Measurements from ENCODE around the gene GGT1. TPM values are rescaled to one million over a fixed set of nuclear protein-coding genes. Genes with fewer than 3 reads are reported as not detected.
"Not testable (repeated sequence)": the region's sequence is repeated elsewhere in the genome, so short reads cannot be mapped to it uniquely, and the experiment has no call there.

GGT1 gene
- total RNA-seq, 6 donors from 2014 or later, result 57.4 to 220 (median 117) TPM

DNA sequence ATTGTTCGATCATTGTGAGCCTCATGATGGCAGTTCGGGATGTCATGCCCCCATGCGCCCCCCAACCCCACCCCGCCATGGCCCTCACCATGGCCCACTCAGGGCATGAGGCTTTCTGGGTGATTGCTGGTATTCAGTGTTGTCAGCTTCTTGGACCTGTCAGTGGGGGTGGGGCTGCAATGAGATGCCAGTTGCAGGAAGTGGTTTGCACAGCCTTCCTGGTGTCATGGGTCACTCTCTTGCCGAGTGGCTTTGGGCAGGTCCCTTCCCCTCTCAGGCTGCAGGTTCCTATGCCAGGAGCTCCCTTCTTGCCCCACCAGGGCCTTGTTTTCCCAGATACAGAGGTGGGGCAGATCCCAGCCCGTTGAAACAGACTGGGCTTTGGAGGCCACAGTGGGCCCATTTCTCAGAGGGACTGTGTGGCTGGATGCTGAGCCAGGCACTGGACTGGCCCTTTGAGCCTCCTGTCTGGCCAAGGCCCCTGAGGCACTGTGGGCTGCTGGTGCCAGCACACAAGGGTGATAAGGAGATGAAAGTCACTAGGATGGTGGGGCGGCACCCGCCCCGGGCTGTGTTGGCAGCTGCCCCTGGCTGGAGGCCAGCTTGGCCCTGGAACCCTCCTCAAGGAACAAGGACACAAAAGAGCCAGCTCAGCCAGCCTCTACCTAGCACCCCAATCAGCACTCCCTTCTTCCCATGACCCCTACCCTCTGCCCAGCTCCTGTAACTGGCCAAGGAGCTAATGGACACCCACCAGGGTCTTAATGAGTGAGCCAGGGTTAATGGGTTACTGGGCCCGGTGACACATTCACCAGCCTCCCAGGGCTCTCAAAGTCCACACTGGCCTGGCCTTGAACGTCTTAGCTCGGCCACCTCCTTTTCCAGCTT, 1.5 kb upstream of the GGT1 start:
- ATAC-seq (ENCODE audit: low FRiP score in 2 of 2), result peak; percentile 3 to 77
- WGBS, 2 donors, result 81 to 88% methylated on average over 5 to 7 of the region's 12 CpGs
- peaks cover 9 to 26% (median 20%) of the 10 kb centered on the region in 4 donors for H3K4me1 ChIP-seq
- no peaks in the 10 kb centered on the region for H3K9me3 ChIP-seq
- TF ChIP-seq POLR2AphosphoS5 (IDR thresholded peaks at IDR 0.05), result no peak
- no peak for TF ChIP-seq EP300 (IDR thresholded peaks at IDR 0.05)
- TF ChIP-seq, protein P1, sequence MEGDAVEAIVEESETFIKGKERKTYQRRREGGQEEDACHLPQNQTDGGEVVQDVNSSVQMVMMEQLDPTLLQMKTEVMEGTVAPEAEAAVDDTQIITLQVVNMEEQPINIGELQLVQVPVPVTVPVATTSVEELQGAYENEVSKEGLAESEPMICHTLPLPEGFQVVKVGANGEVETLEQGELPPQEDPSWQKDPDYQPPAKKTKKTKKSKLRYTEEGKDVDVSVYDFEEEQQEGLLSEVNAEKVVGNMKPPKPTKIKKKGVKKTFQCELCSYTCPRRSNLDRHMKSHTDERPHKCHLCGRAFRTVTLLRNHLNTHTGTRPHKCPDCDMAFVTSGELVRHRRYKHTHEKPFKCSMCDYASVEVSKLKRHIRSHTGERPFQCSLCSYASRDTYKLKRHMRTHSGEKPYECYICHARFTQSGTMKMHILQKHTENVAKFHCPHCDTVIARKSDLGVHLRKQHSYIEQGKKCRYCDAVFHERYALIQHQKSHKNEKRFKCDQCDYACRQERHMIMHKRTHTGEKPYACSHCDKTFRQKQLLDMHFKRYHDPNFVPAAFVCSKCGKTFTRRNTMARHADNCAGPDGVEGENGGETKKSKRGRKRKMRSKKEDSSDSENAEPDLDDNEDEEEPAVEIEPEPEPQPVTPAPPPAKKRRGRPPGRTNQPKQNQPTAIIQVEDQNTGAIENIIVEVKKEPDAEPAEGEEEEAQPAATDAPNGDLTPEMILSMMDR (IDR thresholded peaks at IDR 0.05), result no peak
- no peak for TF ChIP-seq POLR2A (IDR thresholded peaks at IDR 0.05)
- no peaks in the 10 kb centered on the region for H3K27me3 ChIP-seq
- DNase-seq, result peak; percentile 87 to 92
- no peak overlapping the region for H3K4me3 ChIP-seq
- no peaks in the 10 kb centered on the region for H3K36me3 ChIP-seq
- H3K27ac ChIP-seq, result peak overlapping the region; percentile 40 to 70 (median 58)

DNA sequence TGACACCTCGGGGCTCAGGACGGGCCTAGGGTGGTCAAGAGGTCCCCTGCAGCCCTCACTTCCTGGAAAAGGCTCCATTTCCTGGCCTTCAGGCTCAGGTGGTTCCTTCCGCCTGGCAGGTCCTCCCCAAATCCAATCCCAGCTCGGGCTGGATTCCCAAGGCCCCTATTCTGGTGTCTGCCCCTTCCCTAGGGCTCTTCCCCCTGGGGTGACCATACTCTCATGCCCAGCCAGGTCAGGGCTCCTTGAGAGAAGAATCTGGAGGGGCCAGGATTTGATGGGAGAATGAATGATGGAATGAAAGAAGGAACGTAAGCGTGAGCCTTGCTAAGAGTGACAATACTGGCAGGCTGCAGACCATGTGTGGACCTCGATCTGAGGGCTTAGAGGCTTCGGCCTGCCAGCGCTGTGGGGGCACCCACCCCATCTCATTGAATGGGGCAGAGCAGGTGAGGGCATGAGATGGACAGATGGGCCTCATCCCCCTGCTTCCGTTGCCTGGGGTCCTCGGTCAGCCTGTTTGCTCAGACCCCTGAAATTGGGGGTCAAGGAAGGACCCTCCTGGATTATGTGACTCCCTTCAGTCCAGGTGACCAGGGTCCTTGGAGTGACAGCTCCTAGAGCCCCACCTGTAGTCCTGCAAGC, 766 bp upstream of the GGT1 start:
- H3K4me3 ChIP-seq; H3K36me3 ChIP-seq; DNase-seq; H3K9me3 ChIP-seq; H3K27me3 ChIP-seq; ATAC-seq (ENCODE audit: low FRiP score in 2 of 2): not testable (repeated sequence)
- Histone ChIP-seq H3K4me1 (peaks cover 9 to 26% (median 20%) of the 10 kb centered on the region in 4 donors), H3K27ac (peak overlapping the region; percentile 40 to 70 (median 58))
- 89% methylated on average over 11 of the region's 11 CpGs for WGBS, 2 donors

DNA sequence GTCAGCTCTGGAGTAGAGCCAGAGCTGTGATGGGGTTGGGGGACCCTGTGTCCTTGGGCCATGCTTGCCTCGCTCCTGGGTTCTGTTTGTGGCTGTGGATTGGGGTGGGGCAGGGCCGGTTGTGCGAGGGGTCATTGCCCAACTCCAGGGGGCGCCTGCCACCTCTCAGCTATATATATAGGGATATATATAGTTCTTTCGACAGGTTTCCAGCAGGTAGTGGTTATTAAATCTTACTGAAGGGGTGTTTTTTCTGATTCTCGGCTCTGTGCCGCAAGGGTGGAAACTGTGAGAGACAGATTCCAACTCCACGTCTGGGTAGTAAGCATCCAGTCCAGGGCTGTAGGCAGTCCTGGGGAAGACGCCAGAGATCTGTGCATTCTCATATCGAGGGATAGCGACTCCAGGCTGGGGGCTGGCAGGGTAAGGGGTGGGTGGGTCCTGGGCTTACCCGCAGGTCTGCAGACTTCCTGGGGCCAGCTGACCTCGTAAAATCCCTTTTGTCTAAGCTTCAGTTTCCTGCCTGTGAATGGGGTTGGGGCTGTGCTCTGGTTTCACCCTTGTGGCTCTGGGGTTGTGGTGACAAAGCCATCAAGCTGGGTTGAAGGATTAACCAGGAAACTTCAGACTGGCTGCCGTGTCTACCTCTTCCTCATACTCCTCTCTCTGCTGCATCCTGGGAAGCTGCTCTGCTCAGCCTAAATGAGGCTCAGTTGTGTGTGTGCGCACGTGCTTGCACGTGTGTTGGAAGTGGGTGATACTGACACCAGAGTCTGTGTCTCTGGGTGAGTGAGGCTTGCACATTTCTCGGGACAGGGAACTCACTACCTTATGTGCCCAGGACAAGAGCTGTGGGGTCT, 1.0 kb downstream of the GGT1 start:
- WGBS, 2 donors, result 22 to 47% methylated on average over 5 to 18 of the region's 18 CpGs
- H3K27me3 ChIP-seq, H3K9me3 ChIP-seq, H3K36me3 ChIP-seq, DNase-seq: not testable (repeated sequence)
- ATAC-seq (ENCODE audit: low FRiP score in 2 of 2), result peak in 1 of 2 donors; percentile 30
- Histone ChIP-seq H3K4me1 (peaks cover 9 to 26% (median 20%) of the 10 kb centered on the region in 4 donors), H3K4me3 (peak overlapping the region in 3 of 4 donors; percentile 25 to 41 (median 35)), H3K27ac (peak overlapping the region; percentile 2 to 63 (median 50))

DNA sequence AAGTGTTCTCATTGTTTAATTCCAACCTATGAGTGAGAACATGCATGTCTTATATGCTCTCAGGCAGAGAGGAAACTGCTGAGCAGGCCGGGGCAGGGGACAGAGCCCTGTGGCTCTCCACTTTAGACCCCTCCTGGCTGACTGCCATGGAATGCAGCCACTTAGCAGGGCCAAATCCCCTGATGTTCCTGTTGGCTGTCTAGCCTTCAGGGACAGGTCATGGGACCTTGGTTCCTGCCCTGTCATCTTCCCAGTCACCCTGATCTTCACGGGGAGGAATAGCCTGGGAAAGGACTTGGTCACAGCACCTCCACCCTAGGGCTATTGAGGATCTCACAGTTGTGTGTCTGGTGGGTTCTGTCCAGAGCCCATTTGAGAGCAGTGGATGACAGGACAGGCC, 3.3 kb downstream of the GGT1 start:
- 46 to 57% methylated on average over 1 to 2 of the region's 2 CpGs for WGBS, 2 donors
- ATAC-seq (ENCODE audit: low FRiP score in 2 of 2); H3K27ac ChIP-seq; H3K36me3 ChIP-seq; DNase-seq; H3K4me3 ChIP-seq; H3K27me3 ChIP-seq; H3K9me3 ChIP-seq: not testable (repeated sequence)
- H3K4me1 ChIP-seq, result peaks cover 5 to 20% (median 16%) of the 10 kb centered on the region in 4 donors

DNA sequence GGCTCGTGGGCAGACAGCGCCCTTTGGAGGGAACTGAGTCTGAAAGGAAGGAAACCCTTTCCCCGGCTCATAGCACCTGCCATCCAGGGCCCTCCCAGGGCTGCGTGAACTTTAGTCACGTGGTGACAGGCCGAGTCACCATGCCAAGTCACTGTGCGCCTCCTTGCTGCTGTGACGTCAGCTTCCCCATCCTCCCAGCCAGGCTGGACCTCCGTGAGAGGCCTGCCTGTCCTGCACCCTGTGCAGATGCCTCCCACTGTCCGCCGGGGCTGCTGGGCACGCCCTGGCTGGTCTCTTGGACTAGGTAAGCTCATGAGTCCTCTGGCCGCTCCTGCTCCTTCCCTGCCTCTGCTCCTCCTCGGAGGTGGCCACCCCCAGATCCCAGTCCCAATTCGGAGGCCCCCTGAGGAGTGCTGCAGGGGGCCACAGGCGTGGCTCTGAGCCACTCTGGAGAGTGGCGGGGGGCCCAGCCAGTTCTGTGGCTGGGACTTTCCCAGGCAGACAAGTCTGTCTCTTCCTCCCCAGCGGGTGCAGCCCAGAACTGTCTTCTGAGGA, 4.5 kb downstream of the GGT1 start:
- 56 to 88% methylated on average over 4 to 16 of the region's 18 CpGs for WGBS, 2 donors
- peak in 1 of 2 donors; percentile 32 for TF ChIP-seq POLR2AphosphoS5 (IDR thresholded peaks at IDR 0.05)
- not testable (repeated sequence) for H3K36me3 ChIP-seq, H3K27me3 ChIP-seq, H3K9me3 ChIP-seq
- peak overlapping the region in 2 of 4 donors; percentile 60 to 77 for H3K27ac ChIP-seq
- ATAC-seq (ENCODE audit: low FRiP score in 2 of 2) (peak; percentile 62 to 69), DNase-seq (peak; percentile 74 to 82)
- H3K4me3 ChIP-seq, result peak overlapping the region in 2 of 4 donors; percentile 27 to 29
- peaks cover 0 to 12% (median 8%) of the 10 kb centered on the region in 4 donors for H3K4me1 ChIP-seq

DNA sequence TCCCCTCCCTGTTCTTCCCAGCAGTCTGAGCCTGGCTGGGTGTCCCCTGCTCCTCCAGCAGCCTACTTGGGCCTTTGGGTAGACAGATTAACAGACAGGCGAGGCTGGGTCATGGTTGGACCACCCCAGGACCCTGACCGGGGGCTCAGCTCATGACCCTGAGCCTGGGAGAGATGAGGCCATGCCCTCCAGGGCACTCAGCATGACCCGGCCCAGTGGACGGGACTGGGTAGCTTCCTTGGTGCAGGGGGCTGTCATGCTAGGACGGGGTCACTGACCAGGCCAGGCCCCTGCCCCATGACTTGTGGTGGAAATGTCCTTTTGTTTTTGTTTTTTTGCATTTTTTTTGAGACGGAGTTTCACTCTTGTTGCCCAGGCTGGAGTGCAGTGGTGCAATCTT, 5.3 kb downstream of the GGT1 start:
- 72 to 81% methylated on average over 2 to 5 of the region's 6 CpGs for WGBS, 2 donors
- H3K36me3 ChIP-seq, H3K27me3 ChIP-seq, H3K9me3 ChIP-seq, H3K4me3 ChIP-seq, DNase-seq, H3K4me1 ChIP-seq: not testable (repeated sequence)
- peak in 1 of 2 donors; percentile 75 for ATAC-seq (ENCODE audit: low FRiP score in 2 of 2)
- H3K27ac ChIP-seq, result peak overlapping the region in 1 of 4 donors; percentile 77

DNA sequence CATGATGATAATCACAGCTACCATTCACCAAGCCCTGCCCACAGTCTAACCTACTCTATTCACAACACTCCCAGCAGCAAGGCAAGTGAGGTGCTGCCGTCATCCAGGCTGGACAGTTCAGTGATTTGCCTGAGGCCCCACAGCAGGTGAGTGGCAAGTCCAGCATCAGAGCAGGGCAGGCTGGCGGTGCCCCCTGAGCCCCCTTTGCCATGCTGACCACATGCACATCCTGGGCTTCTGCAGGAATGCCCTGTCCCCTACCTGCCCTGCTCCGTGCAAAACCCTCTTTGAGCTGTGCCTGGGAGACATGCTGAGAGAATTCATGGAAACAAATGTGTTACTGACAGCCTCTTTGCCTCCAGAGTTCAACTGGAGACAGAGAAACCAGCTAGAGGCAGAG, 6.9 kb downstream of the GGT1 start:
- not testable (repeated sequence) for ATAC-seq (ENCODE audit: low FRiP score in 2 of 2); H3K27me3 ChIP-seq; H3K9me3 ChIP-seq; H3K27ac ChIP-seq; H3K4me3 ChIP-seq; DNase-seq; H3K36me3 ChIP-seq; H3K4me1 ChIP-seq
- no CpG with 5 or more reads among the region's 3 CpGs for WGBS, 2 donors

DNA sequence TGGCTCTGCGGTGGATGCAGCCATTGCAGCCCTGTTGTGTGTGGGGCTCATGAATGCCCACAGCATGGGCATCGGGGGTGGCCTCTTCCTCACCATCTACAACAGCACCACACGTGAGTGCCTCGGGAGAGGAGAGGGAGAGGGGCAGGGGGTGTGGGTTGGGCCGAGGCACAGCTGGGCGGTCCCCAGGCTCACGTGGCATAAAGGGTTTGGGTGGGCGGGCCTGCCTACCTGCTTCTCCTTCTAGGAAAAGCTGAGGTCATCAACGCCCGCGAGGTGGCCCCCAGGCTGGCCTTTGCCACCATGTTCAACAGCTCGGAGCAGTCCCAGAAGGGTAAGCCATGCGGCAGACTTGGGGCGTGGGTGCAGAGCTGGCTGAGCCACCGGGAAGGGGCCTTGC, 11.8 kb downstream of the GGT1 start:
- 80 to 100% methylated on average over 1 to 13 of the region's 15 CpGs for WGBS, 2 donors
- not testable (repeated sequence) for H3K27me3 ChIP-seq; H3K4me1 ChIP-seq; DNase-seq; H3K4me3 ChIP-seq; ATAC-seq (ENCODE audit: low FRiP score in 2 of 2); H3K9me3 ChIP-seq; H3K36me3 ChIP-seq; H3K27ac ChIP-seq

DNA sequence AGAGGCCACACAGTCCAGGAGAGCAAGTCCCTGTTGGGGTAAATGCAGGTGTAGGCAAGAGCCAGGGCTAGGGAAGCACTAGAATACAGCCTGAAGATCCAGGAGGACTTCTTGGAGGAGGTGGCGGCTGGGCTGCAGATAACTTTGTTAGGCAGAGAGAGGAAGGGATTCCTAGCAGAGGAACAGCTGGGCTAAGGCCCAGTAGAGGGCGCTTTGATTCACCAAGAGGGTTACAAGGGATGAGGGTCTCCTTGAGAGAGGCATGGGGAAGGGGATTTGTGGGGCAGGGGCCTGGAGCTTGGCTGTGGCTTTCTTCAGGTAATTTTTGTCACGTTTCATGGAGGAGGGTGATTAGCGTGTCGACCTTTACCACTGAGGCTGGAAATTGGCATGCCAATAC, 18.3 kb downstream of the GGT1 start:
- ATAC-seq (ENCODE audit: low FRiP score in 2 of 2); H3K9me3 ChIP-seq; H3K27me3 ChIP-seq; H3K36me3 ChIP-seq; DNase-seq; H3K27ac ChIP-seq; H3K4me1 ChIP-seq; H3K4me3 ChIP-seq: not testable (repeated sequence)
- WGBS, 2 donors, result 80 to 81% methylated on average over 1 to 4 of the region's 5 CpGs

DNA sequence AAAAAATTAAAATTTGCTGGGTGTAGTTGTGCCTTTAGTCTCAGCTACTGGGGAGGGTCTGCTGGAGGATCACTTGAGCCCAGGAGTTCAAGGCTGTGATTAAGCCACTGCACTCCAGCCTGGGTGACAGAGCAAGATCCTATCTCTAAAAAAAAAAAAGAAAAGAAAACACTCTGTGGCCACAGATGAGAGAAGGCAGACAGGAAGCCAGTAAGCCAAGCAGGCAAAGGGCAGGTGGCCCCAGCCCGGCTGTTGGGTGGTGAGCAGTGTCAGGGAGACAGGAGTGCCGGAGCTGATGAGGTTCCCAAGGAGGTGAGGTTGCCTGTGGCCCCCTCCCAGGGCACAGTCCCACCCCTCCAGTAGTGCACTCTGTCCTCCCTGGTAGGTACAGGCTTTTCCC, 19.6 kb downstream of the GGT1 start:
- not testable (repeated sequence) for H3K4me1 ChIP-seq; H3K9me3 ChIP-seq; H3K4me3 ChIP-seq; H3K27ac ChIP-seq; ATAC-seq (ENCODE audit: low FRiP score in 2 of 2); DNase-seq; H3K36me3 ChIP-seq; H3K27me3 ChIP-seq
- WGBS, 2 donors, result 65 to 75% methylated on average over 2 of the region's 2 CpGs
